ENCODE measurements around the gene SLAMF8. TPM values are rescaled to one million over a fixed set of nuclear protein-coding genes. Genes with fewer than 3 reads are reported as not detected.
A peak's percentile ranks its signal among the peaks of the same experiment; 100 is the strongest.

The SLAMF8 gene
- total RNA-seq, 2 donors from 2014 or later: 0.30 to 1.2 TPM

GRCh38 chr1:159849626-159850366 is 23.1 kb downstream of the SLAMF8 start:
- Mint-ChIP-seq H3K9me3 (no peaks in the 10 kb centered on the region), H3K4me3 (no peak overlapping the region), H3K36me3 (ENCODE audit: low read depth) (no peaks in the 10 kb centered on the region), H3K27ac (peak overlapping the region; percentile 15), H3K4me1 (peaks cover 6% of the 10 kb centered on the region), H3K27me3 (no peaks in the 10 kb centered on the region)
- ATAC-seq (replicated peaks): no peak

GRCh38 chr1:159851407-159851806 is 24.7 kb downstream of the SLAMF8 start:
- Mint-ChIP-seq H3K27me3 (no peaks in the 10 kb centered on the region), H3K4me1 (peaks cover 12% of the 10 kb centered on the region), H3K4me3 (no peak overlapping the region), H3K9me3 (no peaks in the 10 kb centered on the region), H3K27ac (no peak overlapping the region), H3K36me3 (ENCODE audit: low read depth) (no peaks in the 10 kb centered on the region)
- no peak for ATAC-seq (replicated peaks)

GRCh38 chr1:159853417-159854115 is 26.9 kb downstream of the SLAMF8 start:
- H3K9me3 Mint-ChIP-seq: no peaks in the 10 kb centered on the region
- no peaks in the 10 kb centered on the region for H3K36me3 Mint-ChIP-seq (ENCODE audit: low read depth)
- H3K4me3 Mint-ChIP-seq: peak overlapping the region; percentile 82
- ATAC-seq (replicated peaks): no peak
- no peaks in the 10 kb centered on the region for H3K27me3 Mint-ChIP-seq
- peaks cover 12% of the 10 kb centered on the region for H3K4me1 Mint-ChIP-seq
- H3K27ac Mint-ChIP-seq: peak overlapping the region; percentile 12

- peak; percentile 31 for ATAC-seq (replicated peaks)
Measured at GRCh38 chr1:159854116-159854692, 27.5 kb downstream of the SLAMF8 start.

GRCh38 chr1:159854693-159855192 is 28.1 kb downstream of the SLAMF8 start:
- ATAC-seq (replicated peaks): peak; percentile 96
- Mint-ChIP-seq H3K4me3 (peak overlapping the region; percentile 89), H3K27me3 (no peaks in the 10 kb centered on the region), H3K9me3 (no peaks in the 10 kb centered on the region), H3K27ac (peak overlapping the region; percentile 79), H3K4me1 (peaks cover 12% of the 10 kb centered on the region), H3K36me3 (ENCODE audit: low read depth) (no peaks in the 10 kb centered on the region)

More at GRCh38 chr1:159854116-159854692, 27.5 kb downstream of the SLAMF8 start:
- Mint-ChIP-seq H3K4me3 (peak overlapping the region; percentile 82), H3K27ac (peak overlapping the region; percentile 12), H3K36me3 (ENCODE audit: low read depth) (no peaks in the 10 kb centered on the region), H3K27me3 (no peaks in the 10 kb centered on the region), H3K4me1 (peaks cover 12% of the 10 kb centered on the region), H3K9me3 (no peaks in the 10 kb centered on the region)

- H3K4me3 Mint-ChIP-seq: peak overlapping the region; percentile 89
- no peaks in the 10 kb centered on the region for H3K9me3 Mint-ChIP-seq
- no peaks in the 10 kb centered on the region for H3K27me3 Mint-ChIP-seq
- peak overlapping the region; percentile 79 for H3K27ac Mint-ChIP-seq
- ATAC-seq (replicated peaks): no peak
- peaks cover 12% of the 10 kb centered on the region for H3K4me1 Mint-ChIP-seq
- H3K36me3 Mint-ChIP-seq (ENCODE audit: low read depth): no peaks in the 10 kb centered on the region
Measured at GRCh38 chr1:159855709-159856108, 29.0 kb downstream of the SLAMF8 start.

GRCh38 chr1:159856576-159856975 is 29.9 kb downstream of the SLAMF8 start:
- Mint-ChIP-seq H3K27ac (no peak overlapping the region), H3K4me1 (peaks cover 12% of the 10 kb centered on the region), H3K27me3 (no peaks in the 10 kb centered on the region), H3K36me3 (ENCODE audit: low read depth) (no peaks in the 10 kb centered on the region), H3K4me3 (no peak overlapping the region), H3K9me3 (no peaks in the 10 kb centered on the region)
- no peak for ATAC-seq (replicated peaks)

- Mint-ChIP-seq H3K27ac (no peak overlapping the region), H3K9me3 (no peaks in the 10 kb centered on the region), H3K4me1 (peaks cover 12% of the 10 kb centered on the region), H3K27me3 (no peaks in the 10 kb centered on the region), H3K36me3 (ENCODE audit: low read depth) (no peaks in the 10 kb centered on the region), H3K4me3 (no peak overlapping the region)
- ATAC-seq (replicated peaks): no peak
Measured at GRCh38 chr1:159857889-159858288, 31.2 kb downstream of the SLAMF8 start.

- no peak overlapping the region for H3K4me3 Mint-ChIP-seq
- no peak for ATAC-seq (replicated peaks)
- no peaks in the 10 kb centered on the region for H3K27me3 Mint-ChIP-seq
- H3K4me1 Mint-ChIP-seq: peaks cover 6% of the 10 kb centered on the region
- no peaks in the 10 kb centered on the region for H3K36me3 Mint-ChIP-seq (ENCODE audit: low read depth)
- no peak overlapping the region for H3K27ac Mint-ChIP-seq
- no peaks in the 10 kb centered on the region for H3K9me3 Mint-ChIP-seq
Measured at GRCh38 chr1:159859767-159860322, 33.2 kb downstream of the SLAMF8 start.

- no peak for ATAC-seq (replicated peaks)
- Mint-ChIP-seq H3K4me1 (peaks cover under 1% of the 10 kb centered on the region), H3K27me3 (no peaks in the 10 kb centered on the region), H3K4me3 (no peak overlapping the region), H3K27ac (no peak overlapping the region), H3K9me3 (no peaks in the 10 kb centered on the region), H3K36me3 (ENCODE audit: low read depth) (no peaks in the 10 kb centered on the region)
Measured at GRCh38 chr1:159860456-159860855, 33.8 kb downstream of the SLAMF8 start.

- no peaks in the 10 kb centered on the region for H3K4me1 Mint-ChIP-seq
Measured at GRCh38 chr1:159861218-159861617, 34.5 kb downstream of the SLAMF8 start.

GRCh38 chr1:159862031-159862430 is 35.4 kb downstream of the SLAMF8 start:
- H3K4me3 Mint-ChIP-seq: no peak overlapping the region
- H3K27ac Mint-ChIP-seq: no peak overlapping the region
- no peak for ATAC-seq (replicated peaks)
- H3K36me3 Mint-ChIP-seq (ENCODE audit: low read depth): no peaks in the 10 kb centered on the region
- no peaks in the 10 kb centered on the region for H3K27me3 Mint-ChIP-seq
- peaks cover 8% of the 10 kb centered on the region for H3K4me1 Mint-ChIP-seq
- H3K9me3 Mint-ChIP-seq: no peaks in the 10 kb centered on the region

More at GRCh38 chr1:159861218-159861617, 34.5 kb downstream of the SLAMF8 start:
- H3K9me3 Mint-ChIP-seq: no peaks in the 10 kb centered on the region
- no peak for ATAC-seq (replicated peaks)
- H3K36me3 Mint-ChIP-seq (ENCODE audit: low read depth): no peaks in the 10 kb centered on the region
- H3K4me3 Mint-ChIP-seq: no peak overlapping the region
- no peaks in the 10 kb centered on the region for H3K27me3 Mint-ChIP-seq
- H3K27ac Mint-ChIP-seq: no peak overlapping the region

- Mint-ChIP-seq H3K27me3 (no peaks in the 10 kb centered on the region), H3K36me3 (ENCODE audit: low read depth) (no peaks in the 10 kb centered on the region), H3K4me1 (peaks cover 9% of the 10 kb centered on the region), H3K27ac (no peak within 1 kb of the TSS), H3K9me3 (no peaks in the 10 kb centered on the region), H3K4me3 (no peak within 1 kb of the TSS)
- no peak for ATAC-seq (replicated peaks)
Measured at GRCh38 chr1:159862557-159862956, 35.9 kb downstream of the SLAMF8 start, which contains the start of gene VSIG8. VSIG8 (minus strand) TSS chr1:159862657; CDS start chr1:159862521, 136 bp downstream.

- peaks cover 9% of the 10 kb centered on the region for H3K4me1 Mint-ChIP-seq
- no peaks in the 10 kb centered on the region for H3K36me3 Mint-ChIP-seq (ENCODE audit: low read depth)
- no peaks in the 10 kb centered on the region for H3K9me3 Mint-ChIP-seq
- no peak for ATAC-seq (replicated peaks)
- H3K4me3 Mint-ChIP-seq: no peak overlapping the region
- peak overlapping the region; percentile 26 for H3K27ac Mint-ChIP-seq
- H3K27me3 Mint-ChIP-seq: no peaks in the 10 kb centered on the region
Measured at GRCh38 chr1:159864262-159864661, 37.6 kb downstream of the SLAMF8 start.

Data from activated T-helper 17 cell treated with anti-CD3 and anti-CD28 coated beads, Interleukin-2, amount 50 U/mL, for 72 hours (primary cell).